Myocyte (in vitro differentiated cells): ENCODE data around the gene RAB7B. TPM values are rescaled to one million over a fixed set of nuclear protein-coding genes. Genes with fewer than 3 reads are reported as not detected.
"Not testable (repeated sequence)": the region's sequence is repeated elsewhere in the genome, so short reads cannot be mapped to it uniquely, and the experiment has no call there.

Source experiments
- DNase-seq: peaks from one replicate; pipeline ENCODE4 v3.0.0-alpha.2; 2012; ENCODE audit warnings: low read depth
- polyA plus RNA-seq: library from polyadenylated mRNA; unstranded; fragments of >200 nt; gene quantifications from one replicate; pipeline ENCODE4 v1.2.1, GENCODE V29; 2012; ENCODE audit warnings: missing spikeins
- total RNA-seq: library from RNA; depleted of rRNA; stranded (reverse); fragments of >200 nt; gene quantifications from 2 replicates; pipeline ENCODE4 v1.2.3, GENCODE V29; 2014

The RAB7B gene, protein sequence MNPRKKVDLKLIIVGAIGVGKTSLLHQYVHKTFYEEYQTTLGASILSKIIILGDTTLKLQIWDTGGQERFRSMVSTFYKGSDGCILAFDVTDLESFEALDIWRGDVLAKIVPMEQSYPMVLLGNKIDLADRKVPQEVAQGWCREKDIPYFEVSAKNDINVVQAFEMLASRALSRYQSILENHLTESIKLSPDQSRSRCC
- total RNA-seq = 6.2 and 9.0 TPM in 2 replicates
- polyA plus RNA-seq = 6.9 TPM

DNA sequence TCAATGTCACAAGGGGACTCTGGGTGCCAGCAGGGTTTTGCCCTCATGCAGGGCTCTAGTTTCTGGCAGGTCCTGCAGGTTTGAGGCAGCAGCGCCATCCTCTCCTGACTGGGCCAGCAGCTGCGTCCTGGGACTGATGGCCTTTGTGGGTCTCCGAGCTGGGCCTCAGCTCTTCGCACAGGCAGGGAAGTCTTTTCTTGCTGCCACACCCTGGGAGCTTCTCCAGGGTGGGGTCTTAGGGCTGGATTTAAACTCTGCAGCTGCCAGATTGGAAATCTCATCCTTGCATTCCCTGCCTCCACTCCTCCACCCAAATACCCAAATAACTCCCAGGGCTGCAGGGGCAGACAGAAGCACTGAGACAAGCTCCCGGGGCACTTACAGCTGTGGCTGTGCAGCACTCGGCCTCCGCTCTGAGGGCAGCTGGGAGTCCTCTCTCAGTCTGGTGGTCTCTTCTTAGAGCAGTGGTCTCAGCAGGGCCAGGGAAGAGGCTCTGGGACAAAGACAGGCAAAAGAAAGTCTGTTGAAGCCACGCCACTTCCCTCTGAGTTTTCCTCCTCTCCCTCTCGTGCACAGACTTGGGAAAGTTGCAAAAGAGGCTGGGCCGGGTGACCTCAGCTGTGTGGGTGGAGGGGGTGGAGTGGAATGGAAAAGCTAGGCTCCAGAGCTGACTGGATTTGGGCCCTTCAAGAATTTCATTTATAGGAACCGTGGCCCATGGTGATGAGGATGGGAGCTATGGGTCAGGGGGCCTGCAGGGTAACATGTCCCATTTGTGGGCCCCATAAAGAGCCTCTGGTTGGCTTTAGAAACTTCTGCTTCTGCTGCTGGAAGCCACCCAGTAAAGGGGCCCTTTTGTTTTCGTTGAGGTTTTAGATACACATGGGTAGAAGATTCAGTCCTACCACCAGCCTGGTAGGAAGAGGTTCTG, at the start of gene RAB7B:
RAB7B (minus strand) TSS at position 525 of the 931 bp plus-strand sequence. CDS start 9,260 bp downstream, outside the sequence.
- DNase-seq = peak; percentile 94

DNA sequence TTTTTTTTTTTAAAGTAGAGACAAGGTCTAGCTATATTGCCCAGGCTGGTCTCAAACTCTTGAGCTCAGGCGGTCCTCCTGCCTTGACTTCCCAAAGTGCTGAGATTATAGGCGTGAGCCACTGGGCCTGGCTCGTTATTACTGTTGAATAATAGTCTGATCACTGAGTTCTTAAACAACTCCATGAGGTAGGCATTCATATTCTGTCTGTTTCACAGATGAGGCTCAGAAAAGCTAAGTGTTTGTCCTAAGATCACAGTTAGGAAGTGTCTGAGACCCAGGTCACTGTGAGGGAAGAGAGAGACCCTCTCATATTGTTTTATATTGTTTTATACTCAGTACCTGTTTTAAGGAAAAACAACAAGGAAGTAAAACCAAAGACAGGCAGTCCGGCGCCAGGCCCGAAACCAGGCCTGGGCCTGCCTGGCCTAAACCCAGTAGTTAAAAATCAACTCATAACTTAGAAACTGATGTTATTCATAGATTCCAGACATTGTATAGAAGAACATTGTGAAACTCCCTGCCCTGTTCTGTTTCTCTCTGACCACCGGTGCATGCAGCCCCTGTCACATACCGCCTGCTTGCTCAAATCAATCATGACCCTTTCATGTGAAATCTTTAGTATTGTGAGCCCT, 49.2 kb upstream of the RAB7B start:
- DNase-seq = not testable (repeated sequence)

DNA sequence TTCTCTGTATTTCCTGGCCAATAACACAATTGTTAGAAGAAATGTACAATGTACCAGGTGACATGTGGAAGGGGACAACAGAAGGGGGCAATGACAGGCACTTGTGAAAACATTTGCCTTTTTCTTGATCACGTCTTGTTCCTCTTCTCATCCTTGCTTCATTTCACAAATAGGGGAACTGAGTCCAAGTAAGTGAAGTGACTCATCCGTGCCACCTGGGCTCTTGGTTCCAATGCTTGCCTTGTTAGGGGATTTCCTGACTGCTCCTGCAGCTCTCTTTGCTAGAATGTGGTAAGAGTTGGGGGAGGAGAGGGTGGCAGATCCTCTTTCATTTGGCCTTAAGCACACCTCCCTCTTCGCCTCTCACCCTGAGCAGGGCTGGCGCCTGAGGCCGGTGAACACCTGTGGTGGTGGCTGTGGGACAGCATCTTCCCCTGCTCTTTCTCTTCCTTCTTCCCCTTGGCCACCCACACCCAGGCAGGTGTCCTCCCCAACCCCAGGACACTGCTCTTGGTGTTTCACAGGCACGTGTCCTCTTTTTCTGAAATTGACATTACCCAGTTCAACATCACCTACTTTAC, 47.5 kb upstream of the RAB7B start:
- no peak for DNase-seq

DNA sequence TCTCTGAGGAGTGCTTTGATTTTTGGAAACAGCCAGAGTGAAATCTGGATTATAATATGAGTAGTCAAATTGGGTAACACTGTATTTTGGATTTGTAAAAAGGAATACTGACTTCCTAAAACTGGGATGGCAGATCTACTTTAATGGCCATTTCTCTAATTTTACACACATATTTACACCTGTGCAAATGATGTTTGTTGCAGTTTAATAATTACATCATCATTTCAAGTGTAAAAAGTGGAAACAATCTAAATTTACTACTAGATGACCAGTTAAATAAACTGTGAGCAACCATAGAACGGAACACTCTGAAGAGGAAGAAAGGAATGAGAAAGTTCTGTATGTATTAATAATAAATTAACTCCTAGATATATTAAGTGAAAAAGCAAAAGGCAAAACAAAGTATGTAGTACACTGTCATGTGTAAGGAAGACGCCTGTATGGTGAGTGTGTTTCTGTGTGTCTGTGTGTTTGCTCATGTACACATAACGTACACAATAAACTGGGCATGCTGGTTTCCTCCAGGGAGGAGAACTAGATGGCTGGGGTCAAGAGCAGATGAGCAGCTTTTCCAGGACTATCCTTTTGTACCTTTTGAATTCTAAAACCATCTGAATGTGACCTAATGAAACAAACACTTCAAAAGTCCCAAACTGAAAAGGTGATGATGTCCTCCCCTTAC, 46.9 kb upstream of the RAB7B start:
- DNase-seq = no peak

DNA sequence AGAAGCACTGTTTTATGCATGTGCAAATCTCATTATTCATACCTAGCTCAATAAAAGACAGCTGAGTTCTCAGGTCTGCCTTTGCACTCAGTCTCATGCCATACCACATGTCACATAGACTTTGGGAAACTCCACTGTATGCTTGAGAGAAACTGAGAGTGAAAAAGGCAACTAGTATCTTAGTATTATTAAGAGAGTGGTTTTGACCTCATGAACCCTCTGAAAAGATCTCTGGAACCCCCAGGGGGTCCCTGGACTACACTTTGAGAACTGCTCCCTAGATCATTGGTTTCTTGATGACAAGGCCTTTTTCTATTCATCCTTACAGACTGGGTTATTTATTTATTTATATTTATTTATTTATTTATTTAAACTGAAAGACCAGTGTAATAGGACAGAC, 46.1 kb upstream of the RAB7B start:
- DNase-seq = no peak

DNA sequence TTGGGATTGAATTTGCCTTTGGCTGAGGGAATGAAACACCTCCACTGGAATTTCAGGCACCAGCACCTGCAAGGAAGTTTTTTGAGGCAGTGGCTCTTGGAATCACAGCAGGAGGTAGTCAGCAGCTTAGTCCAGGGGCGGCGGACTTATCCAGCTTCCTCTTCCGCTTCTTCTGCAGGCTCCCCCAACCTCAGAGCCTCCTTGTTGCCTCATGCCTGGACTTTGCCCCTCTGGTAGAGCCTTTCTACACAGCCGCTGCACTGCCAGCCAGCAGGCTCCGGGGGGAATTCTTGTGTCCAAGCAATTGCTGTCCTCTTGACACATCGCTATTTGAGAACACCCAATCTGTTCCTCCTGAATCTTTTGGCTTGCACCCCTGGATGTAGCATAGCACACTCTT, 45.4 kb upstream of the RAB7B start:
- DNase-seq = no peak

DNA sequence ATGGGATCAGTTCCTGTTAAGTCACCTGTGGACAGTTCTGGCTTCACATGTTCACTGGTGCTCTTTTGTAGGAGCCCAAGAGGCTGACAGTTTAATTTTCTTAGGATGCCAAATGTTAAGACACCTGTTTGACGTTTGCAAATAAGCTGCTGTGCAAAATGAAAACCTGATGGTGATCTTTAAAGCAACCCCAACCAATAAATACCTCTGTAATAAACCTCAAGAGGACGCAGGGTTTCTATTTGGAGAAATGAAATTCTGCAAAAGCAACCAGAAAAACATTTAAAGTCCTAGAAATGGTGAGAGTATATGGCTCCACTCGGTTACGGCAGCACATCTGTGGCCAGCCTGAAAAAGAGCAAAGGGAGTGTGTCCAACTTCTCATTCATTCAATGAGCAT, 44.1 kb upstream of the RAB7B start:
- no peak for DNase-seq

DNA sequence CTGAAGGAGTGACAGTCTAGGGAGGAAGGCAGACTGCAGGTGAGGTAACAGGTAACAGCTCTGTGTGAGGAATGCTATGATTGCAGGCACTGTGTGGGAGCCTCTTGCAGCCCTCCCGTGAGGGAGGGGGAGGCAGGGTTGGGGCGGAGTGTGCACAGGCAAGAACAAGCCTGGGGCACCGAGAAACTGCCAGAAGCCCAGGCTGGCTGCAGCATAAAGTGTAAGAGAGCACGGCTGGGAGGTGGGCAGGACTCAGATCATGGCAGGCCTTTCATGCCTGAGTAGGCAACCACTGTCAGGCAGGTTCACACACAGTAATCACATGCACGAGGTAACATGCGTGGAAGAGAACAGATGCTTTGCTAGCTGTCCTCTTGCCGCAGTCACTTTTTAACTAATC, 38.4 kb upstream of the RAB7B start:
- no peak for DNase-seq

DNA sequence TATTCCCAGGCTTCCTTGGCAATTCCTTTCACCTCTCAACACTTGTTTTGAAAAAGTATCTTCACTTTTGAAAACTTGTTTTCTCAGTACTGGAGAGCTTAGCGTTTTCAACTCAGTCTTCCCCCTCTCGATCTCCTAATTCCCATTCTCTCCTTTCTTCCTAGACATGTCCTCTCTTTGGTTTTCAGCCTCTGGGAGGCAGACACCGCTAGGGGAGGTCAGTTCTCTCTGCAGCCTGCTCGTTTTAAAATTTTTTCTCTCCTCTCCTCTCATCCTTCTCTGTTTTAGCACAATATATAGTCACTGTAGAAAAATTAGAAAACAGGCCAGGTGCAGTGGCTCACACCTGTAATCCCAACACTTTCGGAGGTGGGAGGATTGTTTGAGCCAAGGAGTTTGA, 37.1 kb upstream of the RAB7B start:
- no peak for DNase-seq

DNA sequence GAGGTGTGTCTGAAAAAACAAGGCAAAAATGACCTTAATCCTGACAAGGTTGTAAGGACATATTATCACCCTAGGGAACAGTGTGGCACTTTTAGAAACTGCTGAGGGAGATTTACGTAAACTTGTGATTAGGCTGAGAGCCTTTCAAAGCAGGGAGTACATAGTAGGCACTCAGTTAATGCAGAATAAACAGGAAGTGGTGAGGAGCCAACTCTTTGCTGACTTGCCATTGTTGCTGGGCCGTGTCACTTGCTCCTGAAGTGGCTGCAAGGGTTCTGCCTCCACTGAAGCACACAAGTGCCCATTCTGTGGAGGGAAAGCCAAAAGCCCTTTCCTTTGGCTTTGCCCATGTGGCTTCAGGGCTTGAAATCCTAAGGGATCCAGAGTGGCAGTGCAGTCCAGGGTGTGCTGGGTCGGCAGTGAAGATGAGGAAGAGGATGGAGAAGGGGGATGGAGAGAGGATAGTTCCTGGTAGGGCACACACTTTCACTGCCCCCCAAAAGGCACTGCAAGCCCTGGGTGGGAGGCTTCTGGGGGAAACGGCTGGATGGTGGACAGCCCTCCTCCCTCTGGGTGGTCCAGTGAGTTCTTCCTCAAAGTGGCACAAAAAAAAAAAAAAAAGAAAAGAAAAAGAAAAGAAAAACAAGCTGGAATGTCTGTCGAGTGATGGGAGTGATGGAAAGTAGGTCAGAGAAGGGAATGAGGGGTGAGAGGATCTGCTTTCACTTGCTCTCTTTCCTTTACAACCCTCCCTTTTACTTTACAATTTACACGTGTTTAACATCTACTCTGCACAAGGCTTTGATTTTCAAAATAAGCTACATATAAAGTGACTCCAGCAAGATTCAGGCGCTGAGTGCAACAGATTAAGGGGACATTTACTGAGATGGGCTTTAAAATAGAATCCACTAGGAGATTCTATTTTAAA, 36.1 kb upstream of the RAB7B start:
- DNase-seq = no peak

DNA sequence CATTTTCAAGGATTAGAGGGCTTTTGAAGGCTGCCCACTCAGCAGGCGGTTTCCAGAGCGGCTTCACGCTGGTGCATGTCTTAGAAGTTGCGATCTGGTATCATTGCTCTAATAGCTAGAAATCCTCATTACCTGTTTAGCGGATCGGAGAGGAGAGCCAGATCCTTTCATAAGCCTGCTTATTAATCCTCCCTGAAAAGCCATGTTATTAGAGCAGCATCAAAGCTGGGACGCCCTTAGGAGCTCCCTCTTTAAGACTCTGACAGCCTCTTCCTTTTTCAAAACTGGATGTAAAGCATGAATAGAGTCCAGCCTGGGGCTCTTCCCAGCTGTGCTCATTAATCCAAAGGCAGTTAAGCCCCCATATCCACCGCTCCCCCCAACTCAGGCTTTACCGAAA, 34.4 kb upstream of the RAB7B start:
- DNase-seq = no peak

DNA sequence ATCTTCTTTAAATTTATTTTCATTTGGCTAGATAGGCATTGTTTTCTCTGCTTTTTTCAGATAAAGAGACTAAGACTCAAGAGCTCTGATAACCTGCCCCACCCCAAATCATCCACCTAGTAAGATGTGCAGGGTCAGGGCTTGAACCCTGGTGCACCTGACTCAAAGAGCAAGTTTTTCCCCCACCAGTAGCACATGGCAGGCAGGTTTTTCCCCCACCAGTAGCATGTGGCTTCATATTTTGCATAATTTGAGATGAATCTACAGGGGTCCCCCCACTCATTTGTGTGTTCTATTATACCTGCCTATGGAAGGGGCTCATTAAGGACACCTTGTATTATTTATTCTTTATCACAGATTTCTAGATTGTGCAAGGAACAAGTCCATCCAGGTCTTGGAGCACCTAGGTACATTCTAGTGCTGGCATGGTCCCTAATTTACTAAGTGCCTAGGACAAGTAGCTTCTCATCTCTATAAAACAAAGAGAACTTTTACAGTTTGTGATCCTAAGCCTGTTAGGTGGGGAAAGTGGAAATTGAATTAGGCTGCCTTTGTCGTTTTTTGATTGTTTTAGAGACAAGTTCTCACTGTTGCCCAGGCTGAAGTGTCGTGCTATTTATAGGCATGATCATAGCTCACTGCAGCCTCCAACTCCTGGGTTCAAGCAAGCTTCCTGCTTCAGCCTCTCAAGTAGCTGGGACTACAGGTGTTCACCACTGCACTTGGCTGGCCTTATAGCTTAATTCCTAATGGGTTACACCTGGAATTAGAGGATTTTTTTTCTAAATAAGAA, 33.7 kb upstream of the RAB7B start:
- peak; percentile 5 for DNase-seq

DNA sequence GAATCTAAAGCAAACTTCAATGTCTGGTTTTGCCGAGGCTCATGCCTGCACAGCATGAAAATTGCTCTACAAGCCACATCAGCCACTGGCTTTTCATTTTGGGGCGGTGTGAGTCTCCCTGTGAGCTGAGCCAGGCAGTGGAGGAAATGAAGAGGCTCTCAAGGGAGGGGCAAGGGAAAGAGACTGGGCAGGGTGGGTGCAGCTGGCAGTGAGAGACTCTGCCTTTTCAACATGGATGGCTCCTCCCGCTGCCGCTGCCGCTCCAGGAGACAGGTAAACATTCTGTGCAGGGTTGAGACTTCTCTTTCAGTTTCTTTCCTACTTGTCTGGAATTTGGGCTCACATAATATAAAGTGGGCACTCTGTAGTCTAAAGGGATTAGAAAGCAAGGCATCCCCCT, 31.8 kb upstream of the RAB7B start:
- DNase-seq = no peak

DNA sequence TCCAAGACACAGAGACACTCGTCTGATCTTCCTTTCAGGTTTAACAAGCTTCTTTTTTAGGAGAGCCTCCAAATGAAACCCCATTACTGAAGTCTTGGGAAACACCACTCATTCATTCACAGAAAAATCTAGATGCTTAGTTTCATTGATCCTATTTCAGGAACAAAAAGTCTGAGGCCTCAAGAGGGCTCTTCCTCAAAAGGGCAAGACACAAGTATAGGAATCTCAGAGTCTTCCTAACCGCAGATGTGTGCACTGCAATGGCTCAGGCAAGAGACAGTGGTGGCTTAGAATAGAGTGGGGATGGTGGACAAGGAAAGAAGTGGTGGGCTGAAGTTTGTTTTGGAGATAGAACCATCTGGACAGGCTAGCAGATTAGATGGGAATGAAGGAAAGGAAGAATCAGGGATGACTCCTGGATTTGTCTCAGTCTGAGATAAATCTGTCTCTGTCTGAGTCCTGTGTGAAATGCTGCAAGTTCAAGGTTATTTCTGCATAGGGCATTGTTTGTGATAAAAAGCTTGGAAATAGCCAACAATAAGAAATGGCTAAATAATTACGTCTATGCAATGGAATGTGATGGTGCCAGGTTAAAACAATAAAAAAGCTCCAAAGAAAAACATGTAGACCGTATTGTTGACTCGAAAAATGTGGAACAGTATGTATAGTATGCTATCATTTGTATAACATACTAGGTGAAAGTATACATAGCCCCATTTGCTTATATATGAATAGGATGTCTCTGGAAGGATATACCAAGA, 29.4 kb upstream of the RAB7B start:
- DNase-seq = no peak

DNA sequence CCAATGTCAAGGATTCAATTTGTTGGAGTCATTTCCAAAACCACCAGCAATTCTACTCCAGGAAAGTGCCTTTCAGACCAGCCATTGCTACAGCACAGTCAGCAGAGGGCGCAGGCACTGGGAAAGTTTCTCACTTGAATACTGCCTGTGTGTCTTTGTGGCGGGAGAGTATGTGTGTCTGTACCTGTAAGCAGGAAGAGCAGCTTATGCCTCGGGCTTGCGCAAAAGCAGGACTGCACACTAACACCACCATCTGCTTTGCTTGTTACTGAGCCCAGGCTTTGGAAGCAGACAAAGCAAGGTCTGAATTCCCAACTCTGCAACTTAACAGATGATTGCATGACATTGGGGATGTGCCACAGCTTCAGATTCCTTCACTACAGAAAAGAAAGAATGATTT, 27.5 kb upstream of the RAB7B start:
- DNase-seq = peak; percentile 64

DNA sequence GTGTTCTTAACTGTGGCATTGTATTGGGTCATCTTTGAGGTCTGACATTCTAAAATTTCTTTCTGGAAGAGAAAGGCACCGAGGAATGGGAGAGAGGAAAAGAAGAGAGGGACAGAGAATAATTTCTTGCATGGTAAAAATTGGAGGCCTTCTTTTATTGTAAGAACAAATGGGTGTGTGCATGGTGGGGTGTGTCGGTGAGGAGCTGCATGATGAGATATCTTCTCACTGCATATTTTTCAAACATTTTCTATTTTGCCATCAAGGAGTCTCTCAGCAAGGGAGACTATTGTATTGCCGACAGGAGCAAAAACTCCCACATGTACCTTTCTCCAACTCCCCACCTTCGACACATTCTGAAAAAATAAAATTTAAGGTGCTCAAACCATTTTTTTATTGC, 27.0 kb upstream of the RAB7B start:
- DNase-seq = no peak

DNA sequence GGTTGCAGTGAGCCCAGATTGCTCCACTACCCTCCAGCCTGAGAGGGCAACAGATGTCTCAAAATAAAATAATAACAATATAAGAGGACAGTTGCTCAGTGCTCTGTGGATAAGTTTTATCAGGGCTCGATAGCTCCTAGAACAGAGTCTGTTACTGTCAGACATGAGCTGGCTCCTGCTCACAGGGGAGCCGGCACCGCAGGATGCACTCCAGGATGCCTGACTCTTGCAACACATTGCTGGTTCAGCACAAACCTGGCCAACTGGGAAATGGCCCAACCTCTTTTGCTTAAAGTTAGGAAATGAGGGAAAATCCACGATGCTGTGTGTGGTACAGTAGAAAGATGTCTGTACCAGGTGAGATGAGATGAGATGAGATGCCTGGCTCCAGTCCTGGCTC, 26.3 kb upstream of the RAB7B start:
- DNase-seq = no peak

DNA sequence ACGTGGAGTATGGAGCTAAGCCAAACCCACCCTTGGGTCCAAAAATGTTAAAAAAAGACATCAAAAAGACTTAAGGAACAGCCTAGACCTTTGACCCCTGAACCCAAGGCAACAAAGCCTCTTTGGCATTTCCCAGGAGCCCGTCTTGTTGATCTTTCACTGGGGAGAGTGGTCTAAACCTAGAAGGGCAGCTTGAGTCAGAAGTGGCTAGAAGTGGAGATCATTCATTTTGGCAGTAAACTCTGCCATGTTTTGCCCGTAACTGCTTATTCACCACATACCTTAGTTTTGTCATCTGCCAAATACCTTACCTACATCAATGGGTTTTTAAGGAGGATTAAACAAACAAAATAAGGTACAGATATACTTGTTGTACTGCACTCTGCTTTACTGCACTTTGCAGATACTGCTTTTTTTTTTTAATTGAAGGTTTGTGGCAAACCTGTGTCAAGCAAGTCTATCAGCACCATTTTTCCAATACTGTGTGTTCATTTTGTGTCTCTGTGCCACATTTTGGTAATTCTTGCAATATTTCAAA, 22.2 kb upstream of the RAB7B start:
- DNase-seq = no peak
